GM12878 (cell line): ENCODE data around the gene ZFP91. TPM values are rescaled to one million over a fixed set of nuclear protein-coding genes. Genes with fewer than 3 reads are reported as not detected.

Experiments
- ASH2L ChIP-seq: fragments of 300-600, 200-600 bp; sonication (generic); IDR thresholded peaks from 2 replicates; pipeline ENCODE4 v1.6.1; 2017; ENCODE audit warnings: low read depth, mild to moderate bottlenecking, borderline replicate concordance
- CBFB ChIP-seq: IDR thresholded peaks from 2 replicates; pipeline ENCODE4 v1.6.1; 2016; ENCODE audit warnings: antibody characterized with exemption, low read depth
- CHD1 ChIP-seq: IDR thresholded peaks from 2 replicates; pipeline ENCODE4 v1.6.1; 2012; ENCODE audit warnings: low read depth, low read length, improper control_type of control experiment
- EP300 ChIP-seq, 2 experiments: fragments of 150-350 bp in 1 of 2; IDR thresholded peaks; 2 replicates each; pipeline ENCODE4 v1.6.1; 2011 to 2012; ENCODE audit warnings: low read depth in 2 of 2, low read length in 2 of 2, borderline replicate concordance in 1 of 2, improper control_type of control experiment in 1 of 2, inconsistent platforms in 1 of 2; ENCODE audit not compliant: control insufficient read depth in 1 of 2
- FOS ChIP-seq: IDR thresholded peaks from 3 replicates; pipeline ENCODE4 v1.6.1; 2011; ENCODE audit warnings: borderline replicate concordance; ENCODE audit not compliant: insufficient read length; ENCODE audit errors: extremely low read depth
- GABPA ChIP-seq: IDR thresholded peaks from 2 replicates; pipeline ENCODE4 v1.6.1; 2014; ENCODE audit warnings: antibody characterized with exemption, low read depth, mild to moderate bottlenecking, inconsistent platforms
- LARP7 ChIP-seq: fragments of 450-650 bp; IDR thresholded peaks from 2 replicates; pipeline ENCODE4 v1.6.1; 2017; ENCODE audit warnings: mild to moderate bottlenecking
- MXI1 ChIP-seq: fragments of 150-350 bp; IDR thresholded peaks from 2 replicates; pipeline ENCODE4 v1.6.1; 2011; ENCODE audit warnings: low read depth, mild to moderate bottlenecking, inconsistent platforms, low read length, improper control_type of control experiment
- NFYB ChIP-seq: IDR thresholded peaks from 2 replicates; pipeline ENCODE4 v1.6.1; 2011; ENCODE audit warnings: low read depth, mild to moderate bottlenecking, low read length, improper control_type of control experiment, moderate library complexity; ENCODE audit not compliant: insufficient read depth
- NRF1 ChIP-seq: conservative IDR thresholded peaks from 2 replicates; pipeline ENCODE4 v1.6.1; 2011; ENCODE audit warnings: mild to moderate bottlenecking, low read depth, low read length, improper control_type of control experiment
- POU2F2 ChIP-seq: IDR thresholded peaks from 3 replicates; pipeline ENCODE4 v1.6.1; 2011; ENCODE audit warnings: low read depth, mild to moderate bottlenecking, low read length, borderline replicate concordance
- PRDM15 ChIP-seq: fragments of 450-650 bp; formaldehyde crosslinking; IDR thresholded peaks from 2 replicates; pipeline ENCODE4 v1.4.0; 2020; ENCODE audit warnings: mild to moderate bottlenecking, moderate library complexity
- SREBF1 ChIP-seq: IDR thresholded peaks from 2 replicates; pipeline ENCODE4 v1.6.1; 2012; ENCODE audit warnings: mild to moderate bottlenecking, low read length
- ZBTB40 ChIP-seq: fragments of 450-650 bp; IDR thresholded peaks from 2 replicates; pipeline ENCODE4 v1.6.1; 2016; ENCODE audit warnings: mild to moderate bottlenecking, moderate library complexity, borderline replicate concordance
- ZNF384 ChIP-seq: IDR thresholded peaks from 2 replicates; pipeline ENCODE4 v1.6.1; 2012; ENCODE audit warnings: low read depth, mild to moderate bottlenecking, low read length, improper control_type of control experiment, borderline replicate concordance
- ZNF622 ChIP-seq: fragments of 450-650 bp; IDR thresholded peaks from 2 replicates; pipeline ENCODE4 v1.6.1; 2017; ENCODE audit warnings: mild to moderate bottlenecking, inconsistent platforms
- polyA plus RNA-seq, 11 experiments: library from polyadenylated mRNA; depleted of rRNA in 4 of 11; unstranded in 6 of 11; stranded (reverse) in 5 of 11; fragments of >200 nt; fragmentation: Nextera tagmentation in 4 of 11; fragmentation: Illumina TruSeq in 1 of 11; extraction: Ambion mirVana in 4 of 11; extraction: Trizol in 1 of 11; gene quantifications; 1 replicate in 1 of 11; 2 replicates in 10 of 11; pipeline versions ENCODE4 v1.2.1 to v1.2.3, GENCODE V29; 2011 to 2016; ENCODE audit warnings: inconsistent platforms in 2 of 11, missing spikeins in 2 of 11, low read depth in 1 of 11
- total RNA-seq, 4 experiments: library from RNA; depleted of rRNA in 3 of 4; stranded (reverse); fragments of >200 nt in 3 of 4; fragmentation: Illumina TruSeq in 1 of 4; extraction: Trizol in 1 of 4; gene quantifications; 2 replicates each; pipeline versions ENCODE4 v1.2.1 to v1.2.3, GENCODE V29; 2013 to 2021
- TF ChIP-seq, protein P1 (sequence below), 3 experiments: IDR thresholded peaks in 2 of 3; conservative IDR thresholded peaks in 1 of 3; 2 replicates each; pipeline ENCODE4 v1.5.1; 2011; ENCODE audit warnings: low read depth in 3 of 3, low read length in 3 of 3, mild to moderate bottlenecking in 3 of 3, control low read depth in 2 of 3, moderate library complexity in 2 of 3, inconsistent platforms in 1 of 3, mixed read lengths in 1 of 3; ENCODE audit not compliant: control insufficient read depth in 2 of 3, insufficient read depth in 1 of 3; ENCODE audit errors: extremely low read depth in 1 of 3
- TF ChIP-seq, protein P2 (sequence below): fragments of 450-650 bp; conservative IDR thresholded peaks from 2 replicates; pipeline ENCODE4 v1.6.1; 2017; ENCODE audit warnings: mild to moderate bottlenecking, moderate library complexity

The ZFP91 gene
- total and polyA plus RNA-seq, 10 of the 15 experiments (the other 5 are each of a cell fraction or from before 2014, with no cell fraction given) = 12.9 to 54.1 (median 31.7) TPM

GRCh38 chr11:58578635-58579191, at the start of gene ZFP91 (continued):
- TF ChIP-seq, protein P1, sequence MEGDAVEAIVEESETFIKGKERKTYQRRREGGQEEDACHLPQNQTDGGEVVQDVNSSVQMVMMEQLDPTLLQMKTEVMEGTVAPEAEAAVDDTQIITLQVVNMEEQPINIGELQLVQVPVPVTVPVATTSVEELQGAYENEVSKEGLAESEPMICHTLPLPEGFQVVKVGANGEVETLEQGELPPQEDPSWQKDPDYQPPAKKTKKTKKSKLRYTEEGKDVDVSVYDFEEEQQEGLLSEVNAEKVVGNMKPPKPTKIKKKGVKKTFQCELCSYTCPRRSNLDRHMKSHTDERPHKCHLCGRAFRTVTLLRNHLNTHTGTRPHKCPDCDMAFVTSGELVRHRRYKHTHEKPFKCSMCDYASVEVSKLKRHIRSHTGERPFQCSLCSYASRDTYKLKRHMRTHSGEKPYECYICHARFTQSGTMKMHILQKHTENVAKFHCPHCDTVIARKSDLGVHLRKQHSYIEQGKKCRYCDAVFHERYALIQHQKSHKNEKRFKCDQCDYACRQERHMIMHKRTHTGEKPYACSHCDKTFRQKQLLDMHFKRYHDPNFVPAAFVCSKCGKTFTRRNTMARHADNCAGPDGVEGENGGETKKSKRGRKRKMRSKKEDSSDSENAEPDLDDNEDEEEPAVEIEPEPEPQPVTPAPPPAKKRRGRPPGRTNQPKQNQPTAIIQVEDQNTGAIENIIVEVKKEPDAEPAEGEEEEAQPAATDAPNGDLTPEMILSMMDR (IDR thresholded peaks at IDR 0.05 in 2 of 3, conservative IDR thresholded peaks at IDR 0.05 in 1 of 3; ENCODE audit: control insufficient read depth in 2 of 3, extremely low read depth in 1 of 3, insufficient read depth in 1 of 3, low read depth in 3 of 3, low read length in 3 of 3) = no peak
- no peak for TF ChIP-seq ZNF622
- TF ChIP-seq ZBTB40 = no peak
- TF ChIP-seq NFYB = peak; percentile 67; the same call in 1 of the 2 replicates
- TF ChIP-seq ASH2L = peak; percentile 74; the same call in 1 of the 2 replicates
- TF ChIP-seq FOS = peak; percentile 15
- TF ChIP-seq NRF1 = no peak; the same call in 1 of the 2 replicates
- 0 out of 3 replicates have a peak, but pooled peaks have one; percentile 38 for TF ChIP-seq POU2F2
- TF ChIP-seq ZNF384 = no peak
- no peak for TF ChIP-seq EP300 (IDR thresholded peaks at IDR 0.05; ENCODE audit: borderline replicate concordance in 1 of 2, control insufficient read depth in 1 of 2, low read depth in 2 of 2, low read length in 2 of 2)
- TF ChIP-seq LARP7 = peak; percentile 90
- peak; percentile 93 for TF ChIP-seq CHD1
- peak; percentile 96 for TF ChIP-seq CBFB
- TF ChIP-seq, protein P2, sequence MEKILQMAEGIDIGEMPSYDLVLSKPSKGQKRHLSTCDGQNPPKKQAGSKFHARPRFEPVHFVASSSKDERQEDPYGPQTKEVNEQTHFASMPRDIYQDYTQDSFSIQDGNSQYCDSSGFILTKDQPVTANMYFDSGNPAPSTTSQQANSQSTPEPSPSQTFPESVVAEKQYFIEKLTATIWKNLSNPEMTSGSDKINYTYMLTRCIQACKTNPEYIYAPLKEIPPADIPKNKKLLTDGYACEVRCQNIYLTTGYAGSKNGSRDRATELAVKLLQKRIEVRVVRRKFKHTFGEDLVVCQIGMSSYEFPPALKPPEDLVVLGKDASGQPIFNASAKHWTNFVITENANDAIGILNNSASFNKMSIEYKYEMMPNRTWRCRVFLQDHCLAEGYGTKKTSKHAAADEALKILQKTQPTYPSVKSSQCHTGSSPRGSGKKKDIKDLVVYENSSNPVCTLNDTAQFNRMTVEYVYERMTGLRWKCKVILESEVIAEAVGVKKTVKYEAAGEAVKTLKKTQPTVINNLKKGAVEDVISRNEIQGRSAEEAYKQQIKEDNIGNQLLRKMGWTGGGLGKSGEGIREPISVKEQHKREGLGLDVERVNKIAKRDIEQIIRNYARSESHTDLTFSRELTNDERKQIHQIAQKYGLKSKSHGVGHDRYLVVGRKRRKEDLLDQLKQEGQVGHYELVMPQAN = peak; percentile 32; the same call in 1 of the 2 replicates
- TF ChIP-seq GABPA = no peak
- TF ChIP-seq MXI1 = no peak
- TF ChIP-seq PRDM15 (CRISPR knock-in tag) = no peak
- TF ChIP-seq SREBF1 = no peak
